PFSK-1 (cell line): ENCODE measurements around the gene FN1.

Source experiments
- FOXP2 ChIP-seq: optimal IDR thresholded peaks from 2 replicates; pipeline ENCODE3; 2011; ENCODE audit warnings: borderline replicate concordance, control low read depth, inconsistent platforms; ENCODE audit not compliant: insufficient read depth; ENCODE audit errors: extremely low read length, extremely low read depth
- POLR2AphosphoS5 ChIP-seq: IDR thresholded peaks from 2 replicates; pipeline ENCODE4 v1.6.1; 2012; ENCODE audit warnings: low read depth, mild to moderate bottlenecking, control low read depth, low read length, moderate library complexity
- SIN3A ChIP-seq: IDR thresholded peaks from 2 replicates; pipeline ENCODE4 v1.6.1; 2012; ENCODE audit warnings: mild to moderate bottlenecking, low read length, moderate library complexity, borderline replicate concordance; ENCODE audit not compliant: insufficient read depth
- TAF1 ChIP-seq: IDR thresholded peaks from 2 replicates; pipeline ENCODE4 v1.6.1; 2012; ENCODE audit warnings: low read length, control low read depth, borderline replicate concordance; ENCODE audit not compliant: insufficient read depth
- TF ChIP-seq, protein P1 (sequence below), 2 experiments: IDR thresholded peaks; 2 replicates each; pipeline versions ENCODE4 v1.6.1 to v1.8.0; 2011 to 2012; ENCODE audit warnings: low read depth in 2 of 2, low read length in 2 of 2, control low read depth in 1 of 2, inconsistent platforms in 1 of 2, mild to moderate bottlenecking in 1 of 2, moderate library complexity in 1 of 2; ENCODE audit not compliant: insufficient read depth in 1 of 2

FN1 gene

DNA sequence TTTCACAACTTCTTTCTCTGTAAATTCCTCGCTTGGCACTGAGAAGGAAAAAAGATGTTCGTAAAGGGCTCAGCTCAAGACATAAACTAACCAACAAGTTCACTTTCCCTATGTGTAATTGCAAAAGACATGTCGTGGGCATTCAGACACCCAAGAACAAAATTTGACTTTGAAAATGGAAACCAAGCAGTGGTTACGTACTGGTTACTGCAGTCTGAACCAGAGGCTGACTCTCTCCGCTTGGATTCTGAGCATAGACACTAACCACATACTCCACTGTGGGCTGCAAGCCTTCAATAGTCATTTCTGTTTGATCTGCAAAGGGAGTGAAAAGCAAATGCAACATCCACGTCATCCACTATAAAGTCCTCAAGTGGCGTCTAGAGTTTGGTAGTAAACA, 53.9 kb downstream of the FN1 start:
- no peak for TF ChIP-seq TAF1
- TF ChIP-seq FOXP2, result no peak
- no peak for TF ChIP-seq SIN3A
- TF ChIP-seq, protein P1, sequence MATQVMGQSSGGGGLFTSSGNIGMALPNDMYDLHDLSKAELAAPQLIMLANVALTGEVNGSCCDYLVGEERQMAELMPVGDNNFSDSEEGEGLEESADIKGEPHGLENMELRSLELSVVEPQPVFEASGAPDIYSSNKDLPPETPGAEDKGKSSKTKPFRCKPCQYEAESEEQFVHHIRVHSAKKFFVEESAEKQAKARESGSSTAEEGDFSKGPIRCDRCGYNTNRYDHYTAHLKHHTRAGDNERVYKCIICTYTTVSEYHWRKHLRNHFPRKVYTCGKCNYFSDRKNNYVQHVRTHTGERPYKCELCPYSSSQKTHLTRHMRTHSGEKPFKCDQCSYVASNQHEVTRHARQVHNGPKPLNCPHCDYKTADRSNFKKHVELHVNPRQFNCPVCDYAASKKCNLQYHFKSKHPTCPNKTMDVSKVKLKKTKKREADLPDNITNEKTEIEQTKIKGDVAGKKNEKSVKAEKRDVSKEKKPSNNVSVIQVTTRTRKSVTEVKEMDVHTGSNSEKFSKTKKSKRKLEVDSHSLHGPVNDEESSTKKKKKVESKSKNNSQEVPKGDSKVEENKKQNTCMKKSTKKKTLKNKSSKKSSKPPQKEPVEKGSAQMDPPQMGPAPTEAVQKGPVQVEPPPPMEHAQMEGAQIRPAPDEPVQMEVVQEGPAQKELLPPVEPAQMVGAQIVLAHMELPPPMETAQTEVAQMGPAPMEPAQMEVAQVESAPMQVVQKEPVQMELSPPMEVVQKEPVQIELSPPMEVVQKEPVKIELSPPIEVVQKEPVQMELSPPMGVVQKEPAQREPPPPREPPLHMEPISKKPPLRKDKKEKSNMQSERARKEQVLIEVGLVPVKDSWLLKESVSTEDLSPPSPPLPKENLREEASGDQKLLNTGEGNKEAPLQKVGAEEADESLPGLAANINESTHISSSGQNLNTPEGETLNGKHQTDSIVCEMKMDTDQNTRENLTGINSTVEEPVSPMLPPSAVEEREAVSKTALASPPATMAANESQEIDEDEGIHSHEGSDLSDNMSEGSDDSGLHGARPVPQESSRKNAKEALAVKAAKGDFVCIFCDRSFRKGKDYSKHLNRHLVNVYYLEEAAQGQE (IDR thresholded peaks at IDR 0.05; ENCODE audit: insufficient read depth in 1 of 2, low read depth in 2 of 2, low read length in 2 of 2), result no peak
- no peak for TF ChIP-seq POLR2AphosphoS5

DNA sequence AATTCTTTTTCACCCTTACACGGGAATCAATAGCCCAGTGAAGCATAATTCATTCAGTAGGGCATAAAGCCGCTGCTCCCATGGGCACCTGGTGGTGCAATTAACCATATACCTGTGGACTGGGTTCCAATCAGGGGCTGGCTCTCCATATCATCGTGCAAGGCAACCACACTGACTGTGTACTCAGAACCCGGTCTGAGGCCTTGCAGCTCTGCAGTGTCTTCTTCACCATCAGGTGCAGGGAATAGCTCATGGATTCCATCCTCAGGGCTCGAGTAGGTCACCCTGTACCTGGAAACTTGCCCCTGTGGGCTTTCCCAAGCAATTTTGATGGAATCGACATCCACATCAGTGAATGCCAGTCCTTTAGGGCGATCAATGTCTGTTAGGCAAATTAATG, 55.2 kb downstream of the FN1 start:
- TF ChIP-seq, protein P1 (IDR thresholded peaks at IDR 0.05; ENCODE audit: insufficient read depth in 1 of 2, low read depth in 2 of 2, low read length in 2 of 2), result no peak
- TF ChIP-seq TAF1, result no peak
- no peak for TF ChIP-seq SIN3A
- no peak for TF ChIP-seq FOXP2
- TF ChIP-seq POLR2AphosphoS5, result no peak

DNA sequence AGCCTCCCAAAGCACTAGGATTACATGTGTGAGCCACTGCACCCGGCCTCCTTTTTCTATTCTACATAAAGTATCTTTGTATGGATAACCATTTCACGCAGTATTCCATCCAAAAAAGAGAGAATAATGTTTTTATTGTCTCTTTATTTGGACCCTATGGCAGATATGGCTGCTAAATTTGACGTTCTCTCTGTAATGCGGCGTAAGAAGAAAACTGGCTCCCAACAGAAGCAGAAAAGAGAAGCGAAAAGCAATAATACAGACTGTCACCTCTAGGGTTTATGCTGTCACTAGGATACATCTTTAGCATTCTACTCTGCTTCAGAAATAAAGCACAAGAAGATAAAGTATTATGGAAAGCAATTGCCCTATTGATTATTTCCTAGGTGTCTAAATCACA, 55.9 kb downstream of the FN1 start:
- no peak for TF ChIP-seq POLR2AphosphoS5
- no peak for TF ChIP-seq FOXP2

DNA sequence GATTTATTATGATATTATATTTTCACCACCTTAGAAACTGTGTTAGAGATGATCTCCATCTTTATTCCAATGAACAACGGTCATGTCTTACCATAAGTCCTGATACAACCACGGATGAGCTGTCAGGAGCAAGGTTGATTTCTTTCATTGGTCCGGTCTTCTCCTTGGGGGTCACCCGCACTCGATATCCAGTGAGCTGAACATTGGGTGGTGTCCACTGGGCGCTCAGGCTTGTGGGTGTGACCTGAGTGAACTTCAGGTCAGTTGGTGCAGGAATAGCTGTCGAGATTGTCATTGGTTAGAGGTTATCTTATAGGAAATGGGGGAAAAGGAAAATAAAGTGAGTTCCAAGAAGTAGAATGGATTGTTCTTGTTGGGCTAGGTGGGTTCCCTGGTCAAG, 56.8 kb downstream of the FN1 start:
- TF ChIP-seq TAF1 (no peak), FOXP2 (no peak), POLR2AphosphoS5 (no peak), SIN3A (no peak)
- TF ChIP-seq, protein P1 (IDR thresholded peaks at IDR 0.05; ENCODE audit: insufficient read depth in 1 of 2, low read depth in 2 of 2, low read length in 2 of 2), result no peak

DNA sequence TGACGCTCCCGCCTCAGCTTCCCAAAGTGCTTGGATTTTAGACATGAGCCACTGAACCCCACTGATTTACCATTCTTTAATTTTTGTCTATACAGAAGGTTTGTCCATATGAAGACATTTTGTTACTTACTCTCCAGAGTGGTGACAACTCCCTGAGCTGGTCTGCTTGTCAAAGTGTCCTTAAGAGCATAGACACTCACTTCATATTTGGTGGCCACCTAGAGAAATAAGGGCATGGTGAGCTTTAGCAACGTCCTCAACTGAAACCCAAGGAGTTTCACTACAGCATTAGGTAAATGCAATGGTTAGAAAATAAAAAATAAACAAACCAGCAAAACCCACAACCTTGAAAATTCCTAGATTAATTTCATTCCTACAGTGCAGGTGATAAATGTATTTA, 57.8 kb downstream of the FN1 start:
- TF ChIP-seq TAF1, result no peak
- no peak for TF ChIP-seq SIN3A
- TF ChIP-seq POLR2AphosphoS5, result no peak
- TF ChIP-seq, protein P1 (IDR thresholded peaks at IDR 0.05; ENCODE audit: insufficient read depth in 1 of 2, low read depth in 2 of 2, low read length in 2 of 2), result no peak
- TF ChIP-seq FOXP2, result no peak

DNA sequence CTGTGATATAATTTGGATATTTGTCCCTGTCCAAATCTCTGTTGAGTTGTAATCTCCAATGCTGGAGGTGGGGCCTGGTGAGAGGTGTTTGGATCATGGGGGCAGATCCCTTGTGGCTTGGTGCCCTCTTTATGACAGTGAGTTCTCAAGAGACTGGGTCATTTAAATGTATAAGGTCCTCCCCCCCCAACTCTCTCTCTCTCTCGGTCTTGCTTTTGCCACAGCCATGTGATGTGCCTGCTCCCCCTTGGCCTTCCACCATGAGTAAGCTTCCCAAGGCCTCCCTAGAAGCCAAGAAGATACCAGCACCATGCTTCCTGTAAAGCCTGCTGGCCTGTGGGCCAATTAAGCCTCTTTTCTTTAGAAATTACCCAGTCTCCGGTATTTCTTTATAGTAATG, 58.6 kb downstream of the FN1 start:
- TF ChIP-seq POLR2AphosphoS5 (no peak), SIN3A (no peak), FOXP2 (no peak), TAF1 (no peak)
- TF ChIP-seq, protein P1 (IDR thresholded peaks at IDR 0.05; ENCODE audit: insufficient read depth in 1 of 2, low read depth in 2 of 2, low read length in 2 of 2), result no peak
